AG09319 (cell line): ENCODE results near the gene RARB.

Experiments
- DNase-seq: peaks from one replicate; pipeline ENCODE4 v3.0.0-alpha.2; 2010; ENCODE audit warnings: low read depth; ENCODE audit errors: extremely low read depth
- CTCF ChIP-seq: IDR thresholded peaks from 2 replicates; pipeline ENCODE4 v1.5.1; 2011; ENCODE audit warnings: low read depth, mild to moderate bottlenecking, inconsistent platforms, low read length, moderate library complexity

RARB gene

DNA sequence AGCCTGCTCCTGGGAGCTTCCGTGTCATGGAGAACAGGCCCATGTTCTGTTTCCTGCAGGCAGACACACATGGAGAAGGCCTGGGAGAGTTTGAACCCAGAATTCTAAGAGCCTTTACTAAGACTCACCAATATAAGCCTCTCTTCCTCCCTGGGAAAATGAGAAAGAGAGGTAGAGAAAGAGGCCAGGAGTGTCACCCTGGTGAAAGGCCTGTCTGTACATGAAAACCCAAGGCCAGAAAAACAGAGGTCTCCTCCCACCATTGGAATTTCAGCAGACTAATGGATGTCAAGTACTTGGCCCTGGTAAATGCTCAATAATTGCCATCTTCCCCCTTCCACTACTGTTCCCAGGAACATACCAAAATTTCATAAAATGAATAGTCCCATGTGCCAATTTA lies 119.0 kb downstream of the RARB start:
- TF ChIP-seq CTCF, result no peak
- DNase-seq, result no peak

DNA sequence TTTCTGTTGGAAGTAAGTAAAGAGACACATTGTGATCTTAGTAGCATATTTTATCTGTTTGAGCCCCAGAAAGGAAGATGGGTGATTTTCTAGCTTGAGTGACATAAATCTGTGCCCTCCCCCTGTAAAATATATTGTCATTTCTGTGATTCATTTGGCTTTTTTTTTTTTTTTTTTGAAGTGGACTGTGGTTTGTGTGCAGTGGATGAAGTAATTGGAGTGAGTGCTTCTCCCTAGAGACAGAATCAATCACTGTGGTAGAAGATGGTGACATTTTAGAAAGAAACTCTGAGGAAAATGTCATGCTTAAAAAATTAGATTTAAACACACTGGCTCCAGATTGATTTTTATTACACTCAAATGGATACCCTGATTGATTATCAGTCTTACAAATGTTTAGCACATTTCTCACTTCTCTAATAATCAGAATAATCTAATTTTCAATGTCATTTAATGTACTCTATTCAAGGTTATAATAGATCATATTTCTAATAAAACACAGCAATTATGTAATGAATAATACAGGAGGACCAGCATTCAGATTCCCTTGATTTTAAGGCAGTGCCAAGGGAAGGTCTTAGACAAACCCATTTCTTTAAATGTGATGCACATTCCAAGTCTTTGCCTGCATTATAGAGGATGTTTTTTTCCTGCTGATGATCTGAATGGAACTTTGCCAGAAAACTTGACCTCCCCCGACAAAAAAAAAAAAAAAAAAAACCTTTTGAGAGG lies 120.0 kb downstream of the RARB start:
- no peak for DNase-seq
- no peak for TF ChIP-seq CTCF

DNA sequence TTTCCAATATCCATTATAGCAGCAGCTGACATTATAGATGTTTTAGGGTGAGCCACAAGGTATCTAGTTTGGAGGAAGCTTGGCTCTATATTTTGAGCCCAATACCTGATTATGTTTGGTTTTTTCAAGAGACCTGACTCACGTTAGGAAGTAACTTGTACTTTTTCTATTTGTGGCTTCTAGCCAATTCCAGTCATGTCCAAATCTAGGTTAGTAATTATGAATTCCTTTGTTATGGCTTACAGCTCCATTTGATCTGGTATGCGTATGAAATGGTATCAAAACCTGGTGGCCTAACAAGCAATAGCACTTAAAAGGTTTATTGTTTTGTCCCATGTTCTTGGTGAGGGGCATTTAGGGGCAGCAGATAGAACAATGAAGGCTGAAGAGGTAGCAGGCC lies 120.8 kb downstream of the RARB start:
- DNase-seq, result no peak
- no peak for TF ChIP-seq CTCF

DNA sequence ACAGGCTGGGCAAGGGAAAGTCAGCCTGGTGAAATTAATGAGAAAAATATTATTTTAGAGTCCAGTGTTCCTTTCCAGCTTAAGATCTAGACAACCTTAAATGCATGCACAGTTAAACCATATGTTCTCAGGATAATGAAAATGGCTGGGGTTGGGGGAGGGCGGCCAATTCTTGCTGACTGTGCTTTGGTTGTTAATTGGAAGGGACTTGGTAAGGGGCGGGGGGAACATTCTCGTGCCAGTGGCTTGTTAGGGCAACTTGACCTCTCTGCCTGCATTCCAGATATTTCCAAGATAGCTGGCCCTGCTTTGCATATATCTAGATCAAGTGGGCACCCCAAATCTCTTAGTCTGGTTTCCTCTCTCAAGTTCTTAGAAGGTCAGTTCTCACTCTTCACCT lies 124.2 kb downstream of the RARB start:
- TF ChIP-seq CTCF, result no peak
- no peak for DNase-seq

DNA sequence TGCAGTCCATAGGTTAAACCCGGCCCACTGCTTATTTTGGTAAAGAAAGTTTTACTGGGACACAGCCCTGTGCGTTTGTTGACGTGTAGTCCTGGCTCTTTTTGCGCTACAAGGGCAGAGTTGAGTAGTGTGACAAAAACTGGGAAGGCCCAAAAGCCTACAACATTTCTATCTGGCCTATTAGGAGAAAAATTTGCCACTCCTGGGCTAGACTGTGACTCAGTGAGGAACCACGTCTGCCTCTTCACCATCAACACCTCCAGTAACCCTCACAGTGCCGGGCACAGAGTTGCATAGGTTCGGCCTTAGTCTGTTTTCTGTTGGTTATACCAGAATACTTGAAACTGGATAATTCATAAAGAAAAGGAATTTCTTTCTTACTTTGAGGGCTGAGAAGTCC lies 126.3 kb downstream of the RARB start:
- no peak for TF ChIP-seq CTCF
- DNase-seq, result no peak

DNA sequence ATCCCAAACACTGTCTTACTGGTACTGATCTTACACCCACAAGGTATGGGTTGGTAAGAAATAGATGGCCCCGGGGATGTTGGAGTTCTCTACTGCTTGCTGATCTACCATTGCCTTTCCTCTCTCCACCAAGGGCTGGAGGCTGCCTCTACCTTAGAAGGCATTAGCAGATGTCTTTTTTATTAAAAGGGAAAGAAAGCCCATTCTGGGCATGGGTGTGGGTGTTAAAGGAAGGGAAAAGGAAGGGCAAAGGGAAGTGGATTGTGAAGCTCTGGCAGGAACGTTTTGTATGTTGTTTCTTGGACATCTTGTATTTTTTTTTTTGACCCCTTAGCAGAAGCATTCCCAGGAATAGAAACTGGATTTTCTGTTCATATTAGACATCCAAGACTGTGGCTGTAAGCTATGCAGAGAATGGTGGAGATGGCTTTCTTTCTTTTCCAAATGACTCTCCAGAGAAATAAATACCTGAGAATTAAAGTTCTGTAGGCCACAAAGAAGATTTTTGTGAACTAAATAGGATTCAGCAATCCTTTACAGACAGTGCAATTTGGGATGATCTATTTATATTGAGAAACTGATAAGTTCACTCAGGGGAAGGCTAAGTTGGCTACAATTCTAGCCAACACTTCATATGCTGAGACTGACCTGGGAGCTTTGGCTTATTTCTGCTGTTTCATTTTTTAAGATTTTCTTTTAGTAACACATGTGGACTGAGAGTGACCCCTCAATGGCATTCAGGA lies 127.8 kb downstream of the RARB start:
- no peak for DNase-seq
- no peak for TF ChIP-seq CTCF

DNA sequence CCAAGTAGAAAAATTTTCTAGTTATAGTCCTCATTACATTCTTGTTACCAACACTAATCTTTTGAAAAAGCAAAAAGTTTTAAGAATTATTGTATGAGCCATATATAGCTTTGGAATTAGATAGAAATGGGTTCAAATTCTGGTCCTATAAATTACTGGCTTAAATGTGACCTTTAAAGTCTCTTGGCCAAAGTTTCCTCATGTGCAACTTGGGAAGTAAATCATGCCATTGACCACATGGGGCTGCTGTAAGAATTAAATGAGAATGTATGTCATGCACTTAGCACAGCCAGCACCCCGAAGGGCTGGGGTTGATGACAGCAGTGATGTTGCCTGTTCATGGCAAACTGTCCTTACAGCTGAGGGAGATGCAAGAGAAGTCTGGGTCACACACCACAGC lies 128.4 kb downstream of the RARB start:
- no peak for TF ChIP-seq CTCF
- no peak for DNase-seq
